GM12864 (cell line): ENCODE results near the gene DSCAM.

Experiments
- DNase-seq: peaks from one replicate; pipeline ENCODE4 v3.0.0-alpha.2; 2011; ENCODE audit warnings: low read depth
- H3K4me3 ChIP-seq: 2 replicates; pipeline ENCODE4 v1.5.1; 2011; ENCODE audit warnings: mild to moderate bottlenecking, low read depth, low read length, control low read depth
- TF ChIP-seq, protein P1 (sequence below): IDR thresholded peaks from 2 replicates; pipeline ENCODE4 v1.5.1; 2011; ENCODE audit warnings: low read depth, mild to moderate bottlenecking, moderate library complexity, low read length, control low read depth, inconsistent platforms; ENCODE audit errors: missing control alignments

DSCAM gene

DNA sequence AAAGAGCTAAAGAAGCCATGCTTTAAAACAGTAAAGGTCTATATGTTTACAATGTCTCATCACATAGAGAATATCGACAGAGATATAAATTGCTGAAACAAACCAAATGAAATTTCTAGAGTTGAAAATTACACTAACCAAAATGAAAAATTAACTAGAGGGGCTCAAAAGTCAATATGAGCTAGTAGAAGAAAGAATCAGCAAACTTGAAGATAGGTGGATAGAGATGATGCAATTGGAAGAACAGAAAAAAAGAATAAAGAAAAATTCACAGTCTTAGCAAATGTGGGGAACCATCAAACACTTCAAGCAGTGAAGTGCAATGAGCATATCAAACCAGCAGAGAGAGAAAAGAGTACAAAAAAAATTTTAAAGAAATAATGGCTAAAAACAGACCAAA, 24.1 kb upstream of the DSCAM start:
- no peak for DNase-seq
- H3K4me3 ChIP-seq: no peak overlapping the region
- TF ChIP-seq, protein P1, sequence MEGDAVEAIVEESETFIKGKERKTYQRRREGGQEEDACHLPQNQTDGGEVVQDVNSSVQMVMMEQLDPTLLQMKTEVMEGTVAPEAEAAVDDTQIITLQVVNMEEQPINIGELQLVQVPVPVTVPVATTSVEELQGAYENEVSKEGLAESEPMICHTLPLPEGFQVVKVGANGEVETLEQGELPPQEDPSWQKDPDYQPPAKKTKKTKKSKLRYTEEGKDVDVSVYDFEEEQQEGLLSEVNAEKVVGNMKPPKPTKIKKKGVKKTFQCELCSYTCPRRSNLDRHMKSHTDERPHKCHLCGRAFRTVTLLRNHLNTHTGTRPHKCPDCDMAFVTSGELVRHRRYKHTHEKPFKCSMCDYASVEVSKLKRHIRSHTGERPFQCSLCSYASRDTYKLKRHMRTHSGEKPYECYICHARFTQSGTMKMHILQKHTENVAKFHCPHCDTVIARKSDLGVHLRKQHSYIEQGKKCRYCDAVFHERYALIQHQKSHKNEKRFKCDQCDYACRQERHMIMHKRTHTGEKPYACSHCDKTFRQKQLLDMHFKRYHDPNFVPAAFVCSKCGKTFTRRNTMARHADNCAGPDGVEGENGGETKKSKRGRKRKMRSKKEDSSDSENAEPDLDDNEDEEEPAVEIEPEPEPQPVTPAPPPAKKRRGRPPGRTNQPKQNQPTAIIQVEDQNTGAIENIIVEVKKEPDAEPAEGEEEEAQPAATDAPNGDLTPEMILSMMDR: no peak

DNA sequence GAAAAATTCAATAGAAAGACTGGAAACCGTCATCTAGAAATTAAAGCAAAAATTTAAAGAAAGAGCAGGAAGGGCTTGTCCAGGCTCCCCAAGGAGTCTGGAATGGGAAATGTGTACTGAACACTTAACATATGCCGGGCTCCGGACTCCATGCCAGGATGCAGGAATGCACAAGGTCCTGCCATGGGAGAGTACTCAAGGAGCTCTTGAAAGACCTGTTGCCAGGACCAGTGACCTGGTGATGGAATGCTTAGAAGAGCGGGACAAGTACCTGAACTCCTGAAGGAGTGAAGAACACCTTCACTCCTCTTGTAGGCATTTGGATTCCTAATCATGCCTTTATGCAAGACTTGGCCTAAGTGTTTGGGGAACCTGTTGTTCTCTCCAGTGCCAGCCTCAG, 16.9 kb upstream of the DSCAM start:
- TF ChIP-seq, protein P1: no peak

DNA sequence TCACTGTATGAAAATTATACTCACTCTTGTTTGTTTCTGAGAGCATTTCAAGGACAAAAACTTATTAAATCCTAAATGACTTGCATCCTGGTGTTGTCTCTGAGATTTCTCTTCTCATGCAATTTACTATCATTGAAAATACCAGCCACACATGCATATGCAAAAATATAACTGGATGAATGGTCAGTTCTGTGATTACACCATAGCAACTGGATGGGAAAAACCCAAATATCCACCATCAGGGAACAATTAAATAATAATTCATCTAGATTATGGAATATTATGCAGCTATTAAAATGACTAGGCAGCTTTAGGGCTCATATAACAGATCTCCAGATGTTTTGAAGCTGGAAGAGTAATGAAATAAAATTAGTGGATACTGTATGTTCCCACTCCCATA, 11.6 kb upstream of the DSCAM start:
- no peak for DNase-seq
- TF ChIP-seq, protein P1: no peak
- H3K4me3 ChIP-seq: no peak overlapping the region

More for the DNA sequence above, 16.9 kb upstream of the DSCAM start:
- H3K4me3 ChIP-seq: no peak overlapping the region
- DNase-seq: no peak

DNA sequence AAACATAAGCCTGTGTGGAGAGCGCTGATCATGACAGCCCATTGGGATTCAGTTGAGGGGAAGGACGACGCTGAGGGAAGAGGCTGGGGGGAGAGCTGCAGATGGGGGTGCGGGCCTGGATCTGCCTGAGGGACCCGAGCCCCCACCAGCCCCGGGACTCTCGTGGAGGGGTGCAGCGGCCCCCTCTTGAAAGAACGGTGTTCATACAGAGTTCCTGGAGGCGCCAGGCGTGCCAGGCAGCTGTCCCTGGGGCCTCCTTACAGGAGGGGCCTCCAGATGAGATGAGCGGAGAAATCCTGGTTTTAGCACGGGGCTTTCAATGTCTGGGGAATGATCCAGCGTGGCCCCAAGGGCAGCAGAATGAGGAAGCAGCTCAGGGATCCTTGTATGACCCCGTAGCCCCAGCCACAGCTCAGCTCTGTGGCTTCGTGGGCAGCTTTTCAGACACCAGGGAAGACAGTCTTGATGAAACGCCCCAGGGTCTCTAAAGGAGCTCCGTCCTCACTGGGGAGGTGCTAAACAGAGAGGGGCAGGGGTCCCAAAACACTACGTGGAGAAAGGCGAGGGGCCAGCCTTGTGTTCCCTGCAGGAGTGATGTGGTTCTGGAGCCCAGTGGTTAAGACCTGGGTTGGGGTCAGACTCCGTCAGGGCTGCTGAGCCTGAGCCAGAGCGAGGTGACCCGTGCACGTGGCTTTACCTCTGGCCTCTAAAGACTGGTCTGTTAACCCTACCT, 7.2 kb upstream of the DSCAM start:
- no peak overlapping the region for H3K4me3 ChIP-seq
- TF ChIP-seq, protein P1: no peak
- no peak for DNase-seq

DNA sequence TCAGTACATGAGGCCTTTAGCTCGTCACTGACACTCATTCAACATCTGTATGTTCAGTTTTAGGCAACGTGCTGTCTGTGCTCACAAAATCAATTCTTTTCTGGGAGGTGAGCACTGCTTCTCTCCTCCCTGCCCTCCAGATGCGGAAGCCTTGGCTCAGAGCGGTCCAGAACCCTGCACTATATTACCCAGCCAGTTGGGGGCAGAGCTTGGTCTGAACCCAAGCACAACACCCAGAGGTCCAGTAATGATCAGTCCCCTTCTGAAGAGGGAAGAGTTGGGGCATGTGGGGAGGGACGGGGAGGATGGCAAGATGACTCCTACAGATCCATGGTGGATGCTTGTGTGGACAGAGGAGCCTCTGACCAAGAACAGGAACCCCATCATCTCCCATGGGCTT, 5.6 kb upstream of the DSCAM start:
- no peak overlapping the region for H3K4me3 ChIP-seq
- TF ChIP-seq, protein P1: no peak

DNA sequence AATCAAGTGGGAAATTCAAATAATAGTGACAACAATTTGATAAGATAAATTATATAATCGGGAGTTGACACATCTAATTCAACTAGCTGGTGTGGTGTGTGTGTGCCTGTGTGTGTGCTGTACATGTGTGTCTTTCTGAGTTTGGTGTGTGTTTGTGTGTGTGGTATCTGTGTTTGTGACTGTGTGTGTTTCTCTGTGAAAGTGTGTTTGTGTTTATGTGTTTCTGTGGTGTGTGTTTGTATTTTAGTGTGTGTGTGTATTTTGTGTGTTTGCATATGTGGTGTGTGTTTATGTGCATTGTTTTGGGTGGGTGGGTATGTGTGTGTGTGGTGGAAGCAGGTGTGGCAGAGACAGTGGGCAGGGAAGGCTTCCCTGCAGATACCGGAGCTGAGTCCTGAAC, 4.8 kb upstream of the DSCAM start:
- no peak for DNase-seq
- no peak overlapping the region for H3K4me3 ChIP-seq
- TF ChIP-seq, protein P1: no peak

More for the DNA sequence above, 5.6 kb upstream of the DSCAM start:
- no peak for DNase-seq

DNA sequence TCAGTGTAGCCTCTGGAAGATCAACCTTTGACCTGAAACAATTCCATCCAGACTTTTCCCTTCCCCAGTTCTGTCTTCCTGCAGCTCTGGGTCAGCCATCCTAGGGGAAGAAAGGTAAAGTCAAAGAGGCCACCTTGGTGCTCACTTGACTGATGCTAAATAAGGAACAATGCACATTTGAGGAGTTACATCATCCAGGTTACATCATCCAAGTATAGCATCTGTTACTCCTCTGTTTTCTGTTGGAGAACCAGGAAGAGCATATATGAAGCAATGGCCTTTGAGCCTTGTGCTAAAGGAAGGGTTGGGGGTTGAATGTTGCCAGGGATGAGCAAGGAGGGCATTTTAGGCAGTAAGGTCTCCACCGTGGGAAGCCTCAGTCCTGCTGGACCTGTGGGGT, 3.1 kb upstream of the DSCAM start:
- TF ChIP-seq, protein P1: no peak
- no peak for DNase-seq
- no peak overlapping the region for H3K4me3 ChIP-seq
